Suprapubic skin (tissue), 3 donors: Measurements from ENCODE around the gene CREB5.

Experiments
- CTCF ChIP-seq, 2 donors: fragments of 200-600 bp in 1 of 2; fragments of 450-650 bp in 1 of 2; sonication (generic) in 1 of 2; IDR thresholded peaks; one replicate each; pipeline ENCODE4 v1.5.1; 2016 to 2019; ENCODE audit warnings: antibody characterized with exemption in 2 of 2, mild to moderate bottlenecking in 1 of 2, moderate library complexity in 1 of 2
- POLR2A ChIP-seq, 2 donors: fragments of 450-650 bp; IDR thresholded peaks; one replicate each; pipeline ENCODE4 v1.6.1; 2017; ENCODE audit warnings: antibody characterized with exemption in 2 of 2, mild to moderate bottlenecking in 2 of 2, moderate library complexity in 2 of 2

- no peak for TF ChIP-seq CTCF (IDR thresholded peaks at IDR 0.05)
- no peak for TF ChIP-seq POLR2A (IDR thresholded peaks at IDR 0.05)
Observed at GRCh38 chr7:28382144-28382543, 30.2 kb upstream of the CREB5 start.
